NCI-H1694 treated with DMSO at 0.1 percent for 48 hours (cell line): ENCODE measurements around the gene NAV1.
"Not testable (repeated sequence)": the region's sequence is repeated elsewhere in the genome, so short reads cannot be mapped to it uniquely, and the experiment has no call there.

Experiments used
- DNase-seq: peaks from one replicate; lab custom pipeline; 2025; lab: John Stamatoyannopoulos, UW

The NAV1 gene, protein sequence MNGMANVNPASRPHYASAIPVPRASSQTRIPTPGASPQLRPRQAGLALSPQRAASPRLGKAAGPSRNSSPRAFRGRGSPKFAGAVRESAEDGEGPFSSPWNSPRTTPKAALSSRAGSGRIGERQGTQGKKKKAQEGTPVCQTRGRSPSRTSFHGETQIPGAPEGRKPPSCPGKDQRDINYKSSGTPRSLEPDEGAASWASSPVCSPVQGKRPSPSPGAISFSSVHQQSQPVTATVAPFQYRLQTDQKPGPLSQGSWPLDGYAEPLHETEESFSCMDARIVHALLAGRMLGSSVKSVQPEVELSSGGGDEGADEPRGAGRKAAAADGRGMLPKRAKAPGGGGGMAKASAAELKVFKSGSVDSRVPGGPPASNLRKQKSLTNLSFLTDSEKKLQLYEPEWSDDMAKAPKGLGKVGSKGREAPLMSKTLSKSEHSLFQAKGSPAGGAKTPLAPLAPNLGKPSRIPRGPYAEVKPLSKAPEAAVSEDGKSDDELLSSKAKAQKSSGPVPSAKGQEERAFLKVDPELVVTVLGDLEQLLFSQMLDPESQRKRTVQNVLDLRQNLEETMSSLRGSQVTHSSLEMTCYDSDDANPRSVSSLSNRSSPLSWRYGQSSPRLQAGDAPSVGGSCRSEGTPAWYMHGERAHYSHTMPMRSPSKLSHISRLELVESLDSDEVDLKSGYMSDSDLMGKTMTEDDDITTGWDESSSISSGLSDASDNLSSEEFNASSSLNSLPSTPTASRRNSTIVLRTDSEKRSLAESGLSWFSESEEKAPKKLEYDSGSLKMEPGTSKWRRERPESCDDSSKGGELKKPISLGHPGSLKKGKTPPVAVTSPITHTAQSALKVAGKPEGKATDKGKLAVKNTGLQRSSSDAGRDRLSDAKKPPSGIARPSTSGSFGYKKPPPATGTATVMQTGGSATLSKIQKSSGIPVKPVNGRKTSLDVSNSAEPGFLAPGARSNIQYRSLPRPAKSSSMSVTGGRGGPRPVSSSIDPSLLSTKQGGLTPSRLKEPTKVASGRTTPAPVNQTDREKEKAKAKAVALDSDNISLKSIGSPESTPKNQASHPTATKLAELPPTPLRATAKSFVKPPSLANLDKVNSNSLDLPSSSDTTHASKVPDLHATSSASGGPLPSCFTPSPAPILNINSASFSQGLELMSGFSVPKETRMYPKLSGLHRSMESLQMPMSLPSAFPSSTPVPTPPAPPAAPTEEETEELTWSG (N-terminal part only)

GRCh38 chr1:201538612-201539551 is at the start of gene NAV1:
NAV1 (plus strand) TSS chr1:201539127; CDS start chr1:201622885, 83,758 bp downstream.
- peak; percentile 17 for DNase-seq

DNA sequence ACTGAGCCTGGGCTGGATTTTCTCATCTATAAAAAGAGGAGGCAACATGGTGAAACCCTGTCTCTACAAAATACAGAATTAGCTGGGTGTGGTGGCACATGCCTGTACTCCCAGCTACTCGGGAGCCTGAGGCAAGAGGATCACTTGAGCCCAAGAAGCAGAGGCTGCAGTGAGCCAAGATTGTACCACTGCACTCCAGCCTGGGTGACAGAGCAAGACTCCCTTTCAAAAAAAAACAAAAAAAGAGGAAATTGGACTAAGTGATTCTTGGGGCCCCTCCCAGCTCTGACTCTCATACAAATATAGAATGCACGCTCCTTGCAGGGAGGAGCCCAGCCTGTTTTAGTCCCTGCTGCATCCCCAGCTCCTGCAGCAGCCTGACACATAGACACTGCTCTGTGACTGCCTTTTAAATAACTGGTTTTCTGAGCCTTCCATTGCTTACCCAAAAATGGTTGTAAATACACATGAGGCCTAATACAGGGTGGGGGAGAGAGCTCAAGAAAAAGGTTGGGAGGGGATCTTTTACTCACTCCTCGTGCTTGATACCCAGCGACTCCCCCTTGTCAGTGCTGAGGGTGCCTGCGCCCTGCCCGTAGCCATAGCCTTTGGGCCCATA is 49.2 kb upstream of the NAV1 start:
- DNase-seq: no peak

DNA sequence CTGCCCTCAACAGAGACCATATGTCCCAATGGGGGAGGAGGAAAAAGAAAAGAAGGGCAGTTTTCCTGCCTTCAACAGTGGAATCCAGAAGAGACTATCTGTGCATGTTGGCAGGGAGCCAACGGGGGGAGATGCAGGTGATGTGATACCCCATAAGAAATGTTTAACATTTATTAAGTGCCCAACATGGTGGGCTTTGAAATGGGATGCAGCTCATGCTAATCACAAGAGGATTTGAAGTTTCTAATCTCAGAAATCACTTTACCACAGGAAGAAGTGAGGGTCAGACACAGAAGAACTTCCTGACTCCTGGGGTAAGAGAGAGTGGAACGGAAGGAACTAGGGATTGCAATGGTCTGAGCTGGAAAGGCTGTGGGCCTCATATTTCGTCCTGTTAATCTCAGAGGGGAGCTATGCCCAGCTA is 48.2 kb upstream of the NAV1 start:
- DNase-seq: no peak

GRCh38 chr1:201491896-201492511 is 46.9 kb upstream of the NAV1 start:
- no peak for DNase-seq

DNA sequence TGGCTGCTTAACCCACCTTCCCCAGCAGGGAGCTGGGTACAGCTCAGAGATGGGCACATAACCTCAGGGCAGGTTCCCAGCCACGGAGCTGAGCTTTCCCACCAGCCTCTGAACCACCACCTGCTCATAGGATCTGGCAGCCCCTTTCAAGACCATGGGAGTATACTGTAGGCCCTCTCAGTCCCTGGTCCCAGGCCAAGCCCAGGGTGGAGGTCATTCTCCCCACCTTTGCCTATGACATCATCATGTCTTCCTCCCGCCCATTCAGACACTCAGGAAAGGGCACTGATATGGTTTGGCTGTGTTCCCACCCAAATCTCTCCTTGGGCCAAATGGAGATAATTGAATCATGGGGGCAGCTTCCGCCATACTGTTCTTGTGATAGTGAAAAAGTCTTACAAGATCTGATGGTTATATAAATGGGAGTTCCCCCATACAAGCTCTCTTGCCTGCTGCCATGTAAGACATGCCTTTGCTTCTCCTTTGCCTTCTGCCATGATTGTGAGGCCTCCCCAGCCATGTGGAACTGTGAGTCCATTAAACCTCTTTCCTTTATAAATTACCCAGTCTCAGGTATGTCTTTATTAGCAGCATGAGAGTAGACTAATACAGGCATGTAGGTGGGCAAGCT is 45.8 kb upstream of the NAV1 start:
- not testable (repeated sequence) for DNase-seq

GRCh38 chr1:201493757-201494617 is 44.9 kb upstream of the NAV1 start:
- no peak for DNase-seq

GRCh38 chr1:201495551-201496295 is 43.2 kb upstream of the NAV1 start:
- no peak for DNase-seq

DNA sequence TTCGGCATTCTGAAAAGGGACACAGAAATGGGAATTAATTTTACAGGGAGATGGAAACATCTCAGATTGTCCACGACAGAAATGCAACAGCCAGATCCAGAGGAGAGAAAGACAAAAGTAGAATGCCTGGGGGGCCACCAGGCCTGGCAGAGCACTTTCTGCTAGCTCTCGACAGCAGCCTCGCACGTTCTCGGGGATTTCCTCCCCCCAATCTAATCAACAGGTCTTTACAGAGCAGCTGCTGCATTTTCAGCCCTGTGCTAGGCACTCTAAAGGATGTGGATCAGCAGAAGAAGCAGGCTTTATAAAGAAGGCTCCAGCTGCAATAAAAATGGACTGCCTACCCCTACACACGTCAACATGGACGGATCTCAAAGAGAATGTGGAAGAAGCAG is 42.6 kb upstream of the NAV1 start:
- no peak for DNase-seq

DNA sequence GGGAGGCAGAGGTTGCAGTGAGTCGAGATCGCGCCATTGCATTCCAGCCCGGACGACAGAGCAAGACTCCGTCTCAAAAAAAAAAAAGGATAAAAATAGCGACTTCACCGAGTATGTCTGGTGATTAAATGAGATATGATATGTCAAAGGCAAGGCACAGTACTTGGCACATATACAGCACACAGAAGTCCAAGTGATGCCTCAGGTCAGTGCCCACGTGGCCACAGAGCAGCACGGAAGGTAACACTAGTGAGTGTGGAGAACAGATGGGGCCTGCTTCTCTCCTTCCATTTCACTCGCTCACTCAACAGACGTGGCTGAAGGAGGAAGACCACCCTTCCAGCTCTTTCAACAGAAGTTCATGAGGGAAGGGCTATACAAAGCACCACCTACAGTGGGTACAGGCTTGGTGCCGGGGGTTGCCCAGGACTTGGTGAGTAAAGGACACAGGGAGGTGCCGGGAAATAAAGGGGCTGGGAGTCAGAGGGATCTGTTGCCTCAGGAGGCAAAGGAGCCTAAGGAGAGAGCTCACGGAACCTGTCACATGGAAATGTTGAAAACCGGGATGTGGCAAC is 40.9 kb upstream of the NAV1 start:
- DNase-seq: no peak

DNA sequence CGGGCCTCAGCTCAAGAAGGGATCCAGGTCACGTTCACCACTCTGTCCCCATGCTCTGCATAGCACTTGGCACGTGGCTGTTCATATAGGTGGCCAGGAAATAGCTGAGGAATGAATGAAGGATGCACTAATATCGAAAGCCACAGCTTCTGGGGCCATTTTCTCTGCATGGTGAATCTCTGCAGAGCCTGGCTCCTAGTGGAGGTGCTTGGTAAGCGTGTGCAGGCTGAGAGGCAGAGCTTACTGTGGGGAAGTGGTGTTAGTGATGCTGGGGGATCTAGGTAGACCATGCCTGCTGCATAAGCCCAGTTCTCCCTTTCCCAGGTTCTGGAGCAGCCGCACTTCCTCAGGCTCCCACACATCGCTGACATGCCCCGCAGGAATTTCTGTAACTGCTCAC is 40.3 kb upstream of the NAV1 start:
- DNase-seq: no peak

DNA sequence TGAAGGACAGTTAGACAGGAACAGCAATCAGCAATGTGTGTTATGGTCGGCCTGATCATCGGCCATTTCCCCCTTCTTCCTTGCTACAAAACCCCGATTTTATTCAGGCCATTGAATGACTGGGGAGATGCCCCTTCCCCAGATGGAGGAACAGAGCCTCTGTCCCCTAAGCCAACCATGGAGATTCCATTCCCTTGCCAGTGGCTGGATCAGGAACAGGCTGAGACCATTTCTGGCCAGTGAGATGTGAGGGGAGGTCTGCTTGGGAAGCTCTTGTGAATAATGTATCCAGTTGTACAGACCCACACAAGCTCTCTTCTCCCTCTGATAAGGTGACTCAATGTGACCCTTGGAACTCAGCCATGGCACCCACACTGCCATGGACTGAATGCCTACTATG is 39.7 kb upstream of the NAV1 start:
- DNase-seq: no peak

DNA sequence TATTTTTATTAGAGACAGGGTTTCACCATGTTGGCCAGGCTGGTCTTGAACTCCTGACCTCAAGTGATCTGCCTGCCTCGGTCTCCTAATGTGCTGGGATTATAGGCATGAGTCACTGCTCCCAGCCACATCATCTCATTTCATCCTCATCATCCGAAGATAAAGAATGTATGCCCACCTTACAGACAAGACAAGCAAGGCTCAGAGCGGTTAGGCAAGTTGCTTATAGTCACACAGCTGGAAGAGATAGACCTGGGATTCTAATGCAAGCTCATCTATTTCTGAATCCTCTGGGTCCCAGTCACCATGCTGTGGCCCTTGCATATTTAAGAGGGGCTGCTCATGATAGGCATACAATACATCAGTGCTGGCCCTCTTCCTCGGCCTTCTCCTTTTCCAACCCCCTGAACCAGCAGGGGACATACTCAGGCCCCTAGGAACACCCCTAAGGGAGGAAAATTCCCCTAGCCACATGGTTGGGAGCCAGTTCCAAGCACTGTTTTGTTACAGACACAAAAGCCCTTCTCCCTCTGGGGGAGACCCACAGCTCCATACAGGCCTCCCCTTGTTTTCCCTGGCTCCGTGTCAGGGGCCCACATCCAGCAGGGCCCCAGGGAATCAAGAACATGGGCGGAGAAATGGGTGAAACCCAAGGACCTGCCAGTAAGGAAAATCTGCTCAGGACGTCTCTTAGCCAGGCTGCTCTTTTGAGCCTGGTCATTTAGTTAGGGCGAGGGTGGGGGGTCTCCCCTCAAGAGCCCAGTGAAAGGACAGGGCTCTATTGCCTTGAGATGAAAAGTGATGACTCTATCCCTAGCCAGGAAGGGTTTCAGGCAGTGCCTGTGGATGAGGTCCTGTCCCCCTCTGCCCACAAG is 38.9 kb upstream of the NAV1 start:
- no peak for DNase-seq

- no peak for DNase-seq
Observed at GRCh38 chr1:201500670-201501120, 38.2 kb upstream of the NAV1 start.

DNA sequence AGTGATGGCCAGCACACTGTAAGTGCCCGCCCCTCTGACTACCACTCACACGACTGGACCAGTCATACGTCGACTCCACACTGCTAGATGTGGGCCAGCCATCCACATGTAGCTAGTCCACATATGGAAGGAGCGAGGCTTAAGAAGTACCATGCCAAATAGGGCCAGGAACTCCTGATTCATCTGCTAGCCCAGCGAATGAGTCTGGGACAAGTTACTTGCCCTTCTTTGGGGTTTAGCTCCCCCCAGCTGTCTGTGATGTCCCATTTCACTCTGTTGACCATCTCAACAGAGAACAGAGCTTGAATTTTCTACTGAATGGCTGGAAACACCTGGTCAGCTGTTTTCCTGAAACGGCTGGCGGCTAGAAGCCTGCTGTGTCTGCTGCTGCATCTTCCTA is 37.8 kb upstream of the NAV1 start:
- no peak for DNase-seq

DNA sequence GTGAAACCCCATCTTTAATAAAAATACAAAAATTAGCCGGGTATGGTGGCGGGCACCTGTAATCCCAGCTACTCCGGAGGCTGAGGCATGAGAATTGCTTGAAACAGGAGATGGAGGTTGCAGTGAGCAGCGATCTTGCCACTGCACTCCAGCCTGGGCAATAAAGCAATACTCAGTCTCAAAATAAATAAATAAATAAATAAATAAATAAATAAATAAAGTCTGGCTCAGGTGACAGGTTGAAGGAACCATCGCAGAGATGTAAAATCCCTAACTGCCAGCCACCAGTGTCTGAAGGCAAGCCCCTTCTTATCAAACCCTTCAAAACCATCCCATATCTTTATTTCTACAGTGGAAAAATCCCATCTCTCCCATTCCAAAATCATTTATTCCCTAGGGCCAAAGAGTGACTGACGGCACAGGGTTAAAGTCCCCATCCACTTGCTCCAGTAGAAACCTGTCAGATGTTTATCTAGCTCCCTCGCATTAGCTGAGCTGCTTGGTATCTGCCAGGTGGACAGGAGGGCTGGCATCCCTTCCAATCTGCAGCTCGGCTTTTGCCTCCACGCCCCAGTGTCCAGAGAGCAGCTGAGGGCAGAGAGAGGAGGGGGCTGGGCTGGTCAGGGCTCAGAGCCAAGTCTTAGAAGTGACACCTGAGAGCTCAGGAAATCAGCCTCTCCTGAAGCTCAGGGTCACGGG is 37.0 kb upstream of the NAV1 start:
- DNase-seq: no peak

DNA sequence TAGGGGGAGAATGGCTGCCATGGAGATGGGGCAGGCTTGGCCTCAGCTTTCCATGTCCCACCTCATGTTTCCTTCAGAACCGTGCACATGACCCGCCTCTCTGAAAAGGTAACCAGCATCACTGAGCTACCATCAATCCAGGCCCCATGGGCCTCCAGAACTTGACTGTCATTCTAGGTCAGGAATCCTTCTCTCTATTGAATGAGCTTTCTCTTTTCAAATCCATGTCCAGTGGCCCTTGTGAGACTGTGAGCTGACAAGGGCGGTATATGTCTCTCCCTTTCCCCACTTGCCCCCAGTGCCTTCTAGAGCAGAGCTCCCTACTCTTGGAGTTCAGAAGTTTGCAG is 36.4 kb upstream of the NAV1 start:
- no peak for DNase-seq
